NCI-H1930 (cell line): ENCODE results near the gene RC3H1.
"Not testable (repeated sequence)": the region's sequence is repeated elsewhere in the genome, so short reads cannot be mapped to it uniquely, and the experiment has no call there.

Source experiments
- DNase-seq, 2 experiments: peaks; one replicate each; lab custom pipeline; 2025; lab: John Stamatoyannopoulos, UW

The RC3H1 gene, protein sequence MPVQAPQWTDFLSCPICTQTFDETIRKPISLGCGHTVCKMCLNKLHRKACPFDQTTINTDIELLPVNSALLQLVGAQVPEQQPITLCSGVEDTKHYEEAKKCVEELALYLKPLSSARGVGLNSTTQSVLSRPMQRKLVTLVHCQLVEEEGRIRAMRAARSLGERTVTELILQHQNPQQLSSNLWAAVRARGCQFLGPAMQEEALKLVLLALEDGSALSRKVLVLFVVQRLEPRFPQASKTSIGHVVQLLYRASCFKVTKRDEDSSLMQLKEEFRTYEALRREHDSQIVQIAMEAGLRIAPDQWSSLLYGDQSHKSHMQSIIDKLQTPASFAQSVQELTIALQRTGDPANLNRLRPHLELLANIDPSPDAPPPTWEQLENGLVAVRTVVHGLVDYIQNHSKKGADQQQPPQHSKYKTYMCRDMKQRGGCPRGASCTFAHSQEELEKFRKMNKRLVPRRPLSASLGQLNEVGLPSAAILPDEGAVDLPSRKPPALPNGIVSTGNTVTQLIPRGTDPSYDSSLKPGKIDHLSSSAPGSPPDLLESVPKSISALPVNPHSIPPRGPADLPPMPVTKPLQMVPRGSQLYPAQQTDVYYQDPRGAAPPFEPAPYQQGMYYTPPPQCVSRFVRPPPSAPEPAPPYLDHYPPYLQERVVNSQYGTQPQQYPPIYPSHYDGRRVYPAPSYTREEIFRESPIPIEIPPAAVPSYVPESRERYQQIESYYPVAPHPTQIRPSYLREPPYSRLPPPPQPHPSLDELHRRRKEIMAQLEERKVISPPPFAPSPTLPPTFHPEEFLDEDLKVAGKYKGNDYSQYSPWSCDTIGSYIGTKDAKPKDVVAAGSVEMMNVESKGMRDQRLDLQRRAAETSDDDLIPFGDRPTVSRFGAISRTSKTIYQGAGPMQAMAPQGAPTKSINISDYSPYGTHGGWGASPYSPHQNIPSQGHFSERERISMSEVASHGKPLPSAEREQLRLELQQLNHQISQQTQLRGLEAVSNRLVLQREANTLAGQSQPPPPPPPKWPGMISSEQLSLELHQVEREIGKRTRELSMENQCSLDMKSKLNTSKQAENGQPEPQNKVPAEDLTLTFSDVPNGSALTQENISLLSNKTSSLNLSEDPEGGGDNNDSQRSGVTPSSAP

DNA sequence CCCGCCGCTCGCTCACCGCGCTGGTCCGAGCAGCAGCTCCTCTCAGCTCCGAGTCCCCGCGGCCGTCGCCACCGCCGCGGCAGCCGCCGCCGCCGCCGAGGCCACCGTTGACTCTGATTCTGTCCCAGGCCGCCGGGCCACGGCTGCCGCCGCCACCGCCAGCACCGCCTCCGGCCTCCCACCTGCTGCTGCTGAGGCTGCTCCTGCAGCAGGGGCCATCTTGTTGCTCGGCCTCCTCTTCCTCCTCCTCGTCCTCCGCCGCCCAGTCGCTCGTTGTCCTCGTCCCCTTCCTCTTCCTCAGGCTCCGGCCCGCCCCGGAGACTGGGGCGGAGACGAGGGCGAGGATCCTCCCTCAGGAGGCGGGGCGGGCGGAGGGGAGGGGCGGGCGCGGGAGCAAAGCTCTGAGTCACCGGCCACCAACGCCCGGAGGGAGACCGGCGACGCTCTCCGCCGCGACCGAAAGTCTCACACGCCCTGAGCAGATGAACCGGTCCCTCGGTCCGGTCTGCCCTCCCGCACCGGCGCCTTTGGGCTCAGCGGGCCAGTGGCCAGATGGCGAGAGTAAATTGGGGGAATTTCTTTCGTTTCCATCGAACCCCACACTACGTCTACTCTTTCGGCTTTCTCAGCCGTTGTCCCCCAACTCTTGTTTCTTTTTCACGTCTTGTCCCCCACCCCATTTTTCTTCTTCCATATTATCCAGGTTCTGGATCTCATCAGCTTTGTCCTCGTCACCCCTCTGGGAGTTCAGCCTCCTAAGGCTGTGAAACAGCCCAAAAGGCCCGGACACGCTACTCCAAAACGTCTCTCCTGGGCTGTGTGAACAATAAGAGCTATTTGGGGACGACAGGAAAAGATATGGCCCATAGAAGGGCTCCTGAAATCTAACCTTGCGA is at the start of gene RC3H1:
RC3H1 (minus strand) TSS at position 278 of the 896 bp plus-strand sequence. CDS start 29,372 bp downstream, outside the sequence.
- DNase-seq: peak; percentile 75 to 78

DNA sequence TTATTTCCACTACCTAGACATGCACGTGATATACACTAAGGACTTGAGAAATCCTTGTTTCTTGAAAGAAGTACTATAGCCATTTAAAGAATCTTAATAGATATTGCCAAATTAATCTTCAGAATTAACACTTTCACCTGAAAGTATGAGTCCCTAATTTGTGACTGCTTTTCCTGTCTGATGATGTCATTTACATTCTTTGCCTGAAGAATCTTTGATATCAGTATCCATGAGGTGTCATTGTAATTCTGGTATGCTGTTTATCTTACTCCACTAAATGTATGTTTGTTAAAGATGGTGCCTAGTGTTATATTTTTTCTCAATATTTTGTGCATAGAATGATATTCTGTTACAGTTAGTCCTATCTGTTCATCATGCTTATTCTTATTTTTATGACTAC is 48.5 kb upstream of the RC3H1 start:
- DNase-seq: no peak

DNA sequence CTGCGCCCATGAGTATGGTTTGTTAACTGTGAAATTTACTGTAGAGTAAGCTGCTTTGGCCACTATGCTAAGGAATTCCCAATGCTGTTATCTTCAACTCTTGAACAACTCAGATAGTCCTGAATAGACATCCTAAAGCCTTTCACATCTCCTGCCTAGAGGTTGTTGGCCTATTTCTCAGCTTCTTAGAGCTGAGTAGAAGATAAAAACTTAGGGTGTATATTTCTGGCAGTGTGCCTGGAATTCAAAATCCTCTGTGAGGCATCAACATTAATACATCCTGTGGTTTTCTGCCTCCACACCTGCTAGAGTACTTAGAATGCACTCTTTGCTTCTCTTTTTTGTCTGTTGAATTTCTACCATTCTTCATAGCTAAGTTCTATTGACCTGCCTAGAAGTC is 45.8 kb upstream of the RC3H1 start:
- no peak for DNase-seq

DNA sequence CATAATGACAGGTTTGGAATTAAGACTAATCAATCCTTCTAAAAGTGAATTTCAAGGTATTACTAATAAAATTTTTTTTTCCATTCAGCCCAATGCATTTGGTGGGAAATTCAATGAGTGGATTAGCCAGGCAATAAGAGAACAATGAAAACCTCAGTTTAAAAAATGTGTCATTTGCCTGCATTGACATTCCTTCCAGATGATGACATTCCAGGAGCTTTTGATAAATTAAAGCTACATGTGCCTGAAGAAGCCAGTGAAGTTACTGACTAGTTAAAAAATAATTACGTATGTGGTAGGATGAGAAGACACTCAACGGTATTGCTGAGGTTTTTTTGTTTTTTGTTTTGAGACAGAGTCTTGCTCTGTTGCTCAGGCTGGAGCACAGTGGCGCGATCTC is 37.9 kb upstream of the RC3H1 start:
- no peak for DNase-seq

DNA sequence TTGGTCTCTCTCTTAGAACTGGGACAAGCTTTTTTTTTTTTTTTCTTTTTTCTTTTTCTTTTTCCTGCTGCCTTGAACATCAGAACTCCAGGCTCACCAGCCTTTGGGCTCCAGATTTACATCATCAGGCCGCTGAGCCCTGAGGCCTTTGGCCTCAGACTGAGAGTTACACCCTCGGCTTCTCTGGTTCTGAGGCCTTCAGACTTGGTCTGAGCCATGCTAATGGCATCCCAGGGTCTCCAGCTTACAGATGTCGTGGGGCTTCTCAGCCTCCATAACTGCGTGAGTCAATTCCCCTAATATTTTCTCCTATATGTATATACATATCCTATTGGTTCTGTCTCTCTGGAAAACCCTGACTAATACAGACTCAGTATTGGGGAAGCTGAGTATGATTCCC is 36.5 kb upstream of the RC3H1 start:
- DNase-seq: no peak

DNA sequence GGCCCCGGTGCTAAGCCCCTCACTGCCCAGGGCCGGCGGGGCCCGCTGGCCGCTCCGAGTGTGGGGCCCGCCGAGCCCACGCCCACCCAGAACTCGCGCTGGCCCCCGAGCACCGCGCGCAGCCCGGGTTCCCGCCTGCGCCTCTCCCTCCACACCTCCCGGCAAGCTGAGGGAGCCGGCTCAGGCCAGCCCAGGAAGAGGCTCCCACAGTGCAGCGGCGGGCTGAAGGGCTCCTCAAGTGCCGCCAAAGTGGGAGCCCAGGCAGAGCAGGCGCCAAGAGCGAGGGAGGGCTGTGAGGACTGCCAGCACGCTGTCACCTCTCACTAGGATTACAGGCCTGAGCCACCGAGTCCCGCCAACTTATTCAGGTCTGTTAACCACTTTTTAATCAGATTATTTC is 34.5 kb upstream of the RC3H1 start:
- not testable (repeated sequence) for DNase-seq

DNA sequence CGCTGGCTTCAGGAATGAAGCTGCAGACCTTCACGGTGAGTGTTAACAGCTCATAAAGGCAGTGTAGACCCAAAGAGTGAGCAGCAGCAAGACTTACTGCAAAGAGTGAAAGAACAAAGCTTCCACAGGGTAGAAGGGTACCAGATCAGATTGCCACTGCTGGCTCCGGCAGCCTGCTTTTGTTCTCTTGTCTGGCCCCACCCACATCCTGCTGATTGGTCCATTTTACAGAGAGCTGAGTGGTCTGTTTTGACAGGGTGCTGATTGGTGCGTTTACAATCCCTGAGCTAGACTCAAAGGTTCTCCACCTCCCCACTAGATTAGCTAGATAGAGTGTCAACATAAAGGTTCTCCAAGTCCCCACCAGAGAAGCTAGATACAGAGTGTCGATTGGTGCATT is 33.6 kb upstream of the RC3H1 start:
- not testable (repeated sequence) for DNase-seq

DNA sequence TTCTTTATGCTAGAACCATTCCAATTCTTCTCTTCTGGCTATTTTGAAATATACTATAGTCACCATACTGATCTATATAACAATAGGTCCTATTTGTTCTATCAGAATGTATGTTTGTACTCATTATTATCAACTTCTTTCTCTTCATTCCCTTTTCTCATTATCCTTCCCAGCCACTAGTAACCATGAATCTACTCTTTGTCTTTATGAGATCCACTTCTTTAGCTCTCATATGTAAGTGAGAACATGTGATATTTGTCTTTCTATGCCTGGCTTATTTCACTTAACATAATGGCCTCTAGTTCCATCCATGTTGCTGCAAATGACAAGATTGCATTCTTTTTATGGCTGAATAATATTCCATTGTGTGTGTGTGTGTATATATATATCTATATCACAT is 31.7 kb upstream of the RC3H1 start:
- DNase-seq: no peak

DNA sequence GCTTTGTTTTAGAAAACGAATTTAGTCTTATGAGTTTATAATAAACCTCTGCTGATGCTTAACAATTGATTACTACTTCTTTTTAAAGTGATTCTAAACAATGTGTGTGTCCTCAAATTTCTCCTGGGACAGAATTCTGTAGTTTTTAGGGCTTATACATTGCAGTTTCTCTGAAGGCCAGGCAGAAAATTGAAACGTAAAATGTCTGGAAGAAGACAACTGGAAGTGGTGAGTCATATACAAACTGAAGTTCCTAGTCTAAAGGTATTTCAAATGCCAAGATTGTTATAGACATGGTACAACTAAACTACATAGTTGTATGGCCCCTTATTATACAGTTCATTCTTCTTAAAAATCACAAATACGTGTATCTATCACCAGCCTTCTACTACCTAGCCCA is 30.5 kb upstream of the RC3H1 start:
- DNase-seq: no peak

DNA sequence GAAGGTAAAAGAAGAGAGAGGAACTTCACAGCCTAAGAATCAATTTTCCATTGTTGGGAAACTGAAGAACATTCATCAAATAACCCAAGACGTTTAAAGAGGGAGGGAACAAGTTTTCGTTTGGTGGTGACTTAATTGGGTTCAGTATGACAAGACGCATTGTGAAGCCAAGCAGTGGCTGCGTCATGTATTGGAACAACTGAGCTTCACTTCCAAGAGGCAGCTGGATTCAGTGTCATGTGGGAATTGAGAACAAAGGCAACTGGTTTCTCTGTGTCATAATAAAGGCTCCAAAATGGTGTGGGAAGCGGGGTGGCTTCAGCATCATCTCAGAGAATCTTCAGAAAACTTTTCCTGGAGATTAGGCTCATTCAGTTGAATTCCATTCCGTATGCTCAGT is 29.8 kb upstream of the RC3H1 start:
- peak in 1 of 2 experiments; percentile 7 for DNase-seq

DNA sequence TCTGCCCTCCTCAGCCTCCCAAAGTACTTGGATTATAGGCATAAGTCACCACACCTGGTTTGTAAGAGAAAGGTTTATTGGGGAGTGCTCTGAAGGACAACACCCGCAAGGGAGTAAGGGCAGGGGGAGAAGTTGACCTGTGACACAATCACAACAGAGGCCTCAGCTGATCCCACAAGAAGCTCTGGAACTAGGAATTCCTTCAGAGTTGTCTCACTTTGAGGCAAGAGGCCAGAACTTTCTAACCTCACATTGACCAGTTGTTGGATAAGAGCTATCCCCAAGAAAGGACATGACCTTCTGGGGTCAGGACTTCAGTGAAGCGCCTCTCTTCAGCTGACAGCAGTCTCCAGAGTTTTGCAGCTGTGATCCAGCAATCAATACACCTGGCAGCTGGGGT is 27.4 kb upstream of the RC3H1 start:
- no peak for DNase-seq

DNA sequence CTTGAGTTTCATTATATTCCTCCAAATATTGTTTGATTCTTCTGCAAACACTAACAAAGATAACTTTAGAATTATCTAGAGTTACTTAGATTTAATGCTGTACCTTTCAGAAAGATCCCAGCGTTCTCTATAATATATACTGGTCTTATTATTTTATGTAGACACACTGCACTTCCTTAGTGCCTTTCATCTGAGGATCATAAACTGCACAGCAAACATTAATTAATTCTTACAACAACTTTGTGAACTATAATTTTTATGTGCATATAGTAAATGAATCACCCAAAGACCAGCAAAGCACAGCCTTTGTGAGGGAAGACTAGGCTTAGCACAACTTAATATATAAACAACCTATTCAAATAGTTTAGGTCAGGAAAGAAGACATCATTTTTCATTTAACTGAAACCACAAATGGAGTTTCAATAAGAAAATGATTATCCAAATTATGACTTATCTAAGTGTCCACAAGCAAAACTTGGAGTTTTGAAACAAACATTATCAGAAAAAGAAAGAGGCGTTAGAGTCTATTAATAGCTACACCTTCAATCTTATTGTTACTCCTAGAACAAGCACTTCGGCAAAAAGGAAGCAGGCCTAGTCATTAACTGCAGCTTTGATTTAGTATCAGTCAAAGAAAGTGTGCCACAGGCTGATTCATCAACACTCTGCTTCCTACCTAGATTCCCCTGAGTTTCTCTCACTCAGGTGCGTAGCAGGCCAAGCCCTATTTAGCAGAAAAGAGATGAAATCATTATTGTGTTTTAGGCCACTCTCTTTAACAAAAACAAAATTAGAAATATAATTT is 22.5 kb upstream of the RC3H1 start:
- no peak for DNase-seq

DNA sequence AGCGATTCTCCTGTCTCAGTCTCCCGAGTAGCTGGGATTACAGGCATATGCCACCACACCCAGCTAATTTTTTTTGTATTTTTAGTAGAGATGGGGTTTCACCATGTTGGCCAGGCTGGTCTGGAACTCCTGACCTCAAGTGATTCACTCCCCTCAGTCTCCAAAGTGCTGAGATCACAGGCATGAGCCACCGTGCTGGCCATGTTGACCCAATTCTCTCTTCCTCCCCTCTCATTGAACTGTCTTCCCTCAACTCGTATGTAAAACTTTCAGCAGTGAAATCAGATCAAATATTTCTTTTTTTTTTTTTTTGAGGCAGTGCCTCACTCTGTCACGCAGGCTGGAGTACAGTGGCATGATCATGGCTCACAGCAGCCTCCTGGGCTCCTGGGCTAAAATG is 20.4 kb upstream of the RC3H1 start:
- not testable (repeated sequence) for DNase-seq

DNA sequence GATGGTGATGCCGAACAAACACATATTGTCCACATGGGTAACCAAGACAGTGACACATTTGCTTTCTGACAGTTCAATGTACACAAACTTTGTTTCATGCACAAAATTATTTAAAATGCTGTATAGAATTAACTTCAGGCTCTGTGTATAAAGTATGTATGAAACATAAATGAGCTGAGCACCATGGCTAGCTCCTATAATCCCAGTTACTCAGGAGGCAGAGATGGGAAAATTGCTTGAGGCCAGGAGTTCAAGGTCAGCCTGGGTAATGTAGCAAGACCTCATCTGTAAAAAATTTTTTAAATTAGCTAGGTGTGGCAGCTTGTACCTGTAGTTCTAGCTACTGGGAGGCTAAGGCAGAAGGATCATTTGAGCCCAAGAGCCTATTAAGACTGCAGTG is 19.2 kb upstream of the RC3H1 start:
- no peak for DNase-seq

DNA sequence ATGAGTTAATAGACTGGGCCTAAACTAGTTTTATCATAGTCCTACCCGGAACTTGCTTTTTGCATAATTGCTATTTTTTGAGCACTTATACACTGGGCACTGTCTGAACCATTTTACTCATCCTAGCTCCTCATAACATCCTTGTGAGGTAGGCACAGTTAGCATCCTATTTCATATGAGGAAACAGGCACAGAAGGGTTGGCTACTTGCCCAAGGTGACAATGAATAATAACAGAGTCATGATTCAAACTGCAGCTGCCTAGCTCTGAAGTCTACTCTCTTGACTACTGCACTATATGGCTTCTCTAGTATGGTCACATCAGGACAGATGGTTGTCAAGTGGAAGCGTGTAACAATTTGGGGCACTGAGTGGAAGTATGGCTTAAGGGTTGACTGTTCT is 18.2 kb upstream of the RC3H1 start:
- DNase-seq: no peak

DNA sequence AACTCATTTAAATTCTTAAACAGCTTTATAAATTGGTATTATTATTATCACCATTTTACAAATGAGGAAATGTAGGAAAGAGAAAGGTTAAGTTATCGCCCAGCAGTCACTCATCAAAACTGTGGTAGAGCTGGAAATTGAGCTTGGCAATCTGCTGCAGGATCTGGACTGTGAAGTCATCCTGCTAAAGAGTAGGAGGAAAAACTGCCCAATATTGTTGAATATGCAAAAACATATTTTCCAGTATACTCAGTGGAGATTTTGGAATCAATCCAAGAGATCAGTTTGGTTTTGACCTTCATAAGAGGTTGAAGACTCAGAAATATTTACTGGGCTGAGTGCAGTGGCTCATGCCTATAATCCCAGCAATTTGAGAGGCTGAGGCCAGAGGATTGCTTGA is 16.9 kb upstream of the RC3H1 start:
- no peak for DNase-seq

DNA sequence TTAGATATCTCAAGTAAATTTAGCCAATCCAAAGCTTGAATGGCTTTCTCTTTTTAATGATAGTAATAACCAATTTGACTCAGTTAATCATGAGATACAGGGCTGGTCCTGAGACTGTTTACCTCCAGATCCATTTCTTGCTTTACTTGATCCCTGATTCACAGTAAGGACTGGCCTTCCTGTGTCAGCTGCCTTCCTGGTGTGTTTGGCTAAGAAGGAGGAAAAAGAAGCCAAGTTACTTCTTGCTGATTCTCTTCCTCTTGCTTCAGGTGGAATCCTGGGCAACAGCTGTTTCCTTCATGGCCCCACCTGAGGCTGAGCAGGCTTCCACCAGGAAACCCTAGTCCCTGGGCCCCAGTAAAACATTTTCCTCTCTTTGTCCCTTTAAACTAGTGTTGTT is 14.6 kb upstream of the RC3H1 start:
- no peak for DNase-seq

DNA sequence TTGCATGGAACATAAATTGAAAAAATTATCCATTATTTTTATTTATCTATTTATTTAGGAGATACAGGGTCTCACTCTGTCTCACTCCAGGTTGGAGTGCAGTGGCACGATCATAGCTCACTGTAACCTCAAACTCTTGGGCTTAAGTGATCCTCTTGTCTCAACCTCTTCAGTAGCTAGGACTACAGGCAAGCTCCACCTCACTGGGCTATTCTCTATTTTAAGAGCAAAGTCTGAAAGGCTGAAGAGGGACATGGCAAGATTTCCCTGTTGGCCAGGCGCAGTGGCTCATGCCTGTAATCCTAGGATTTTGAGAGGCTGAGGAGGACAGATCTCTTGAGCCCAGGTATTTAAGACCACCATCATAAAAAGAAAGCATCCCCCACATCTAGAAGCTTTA is 14.0 kb upstream of the RC3H1 start:
- no peak for DNase-seq

DNA sequence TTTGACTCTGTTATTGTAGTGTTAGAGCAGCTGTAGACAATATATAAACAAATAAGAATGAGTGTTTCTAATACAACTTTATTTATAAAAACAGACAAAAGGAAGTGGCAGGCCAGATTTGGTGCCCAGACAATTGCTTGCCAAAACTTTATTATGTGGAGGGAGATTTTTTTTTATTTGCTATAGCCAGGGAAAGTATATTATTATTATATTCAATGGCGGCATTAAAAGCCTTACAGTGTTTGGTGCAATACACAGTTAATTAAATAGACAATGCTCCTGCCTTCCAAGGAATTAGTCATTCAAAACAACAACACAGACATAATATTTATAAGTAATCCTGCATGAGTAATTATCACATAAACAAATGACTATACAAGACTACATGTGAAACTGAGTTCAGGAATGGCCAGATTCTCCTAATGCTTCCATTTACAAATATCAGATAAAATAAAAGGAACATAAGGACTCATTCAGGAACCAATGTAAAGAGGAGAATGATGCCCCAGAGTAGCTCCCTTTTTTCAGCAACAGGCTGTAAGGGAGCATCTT is 10.6 kb upstream of the RC3H1 start:
- no peak for DNase-seq

DNA sequence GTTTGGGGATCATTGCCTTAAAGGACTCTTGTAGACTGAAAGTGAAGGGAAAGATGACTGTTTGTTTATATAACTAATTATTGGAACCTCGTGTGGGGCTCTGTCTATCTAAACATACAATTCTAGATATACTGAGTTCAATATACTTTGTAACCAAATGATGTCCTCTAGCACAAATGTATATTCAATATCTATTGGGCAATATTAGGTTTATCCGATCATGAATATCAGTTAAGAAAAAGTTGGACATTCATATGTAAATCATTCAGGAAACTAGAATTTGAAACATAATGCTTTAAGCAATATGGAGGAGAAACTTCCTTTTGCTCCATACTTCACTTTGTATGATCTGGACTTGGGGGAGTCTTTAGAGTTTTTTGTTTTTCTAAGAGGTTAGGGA is 8.9 kb upstream of the RC3H1 start:
- no peak for DNase-seq
